WTC11 (cell line): Measurements from ENCODE around the gene LMO1. TPM values are rescaled to one million over a fixed set of nuclear protein-coding genes. Genes with fewer than 3 reads are reported as not detected.

ENCODE experiments used
- ATAC-seq: fragments of 200-7000 bp; cut with Tn5 transposase; 2 replicates; pipeline ENCODE4 v1.10.0; 2021; ENCODE audit warnings: mild to moderate bottlenecking, moderate library complexity
- CTCF ChIA-PET: fragments of 300-600 bp; sonication (Branson Sonifier 250); formaldehyde crosslinking; loops from one replicate; lab custom pipeline; 2021; ENCODE audit warnings: antibody characterized with exemption; lab: Charles Lee
- POLR2A ChIA-PET: fragments of 350-600 bp; sonication (Branson Sonifier 250); formaldehyde crosslinking; loops from one replicate; lab custom pipeline; 2021; ENCODE audit warnings: antibody characterized with exemption; lab: Charles Lee
- DNase-seq: peaks from one replicate; pipeline ENCODE4 v3.0.0; 2021; ENCODE audit warnings: low spot score
- H3K27ac Mint-ChIP-seq: 2 replicates; pipeline ENCODE4 v1.8.0; 2021; ENCODE audit warnings: mixed read lengths
- H3K27me3 Mint-ChIP-seq: 2 replicates; pipeline ENCODE4 v1.8.0; 2021; ENCODE audit warnings: low read depth, mild to moderate bottlenecking, moderate library complexity, mixed read lengths
- H3K36me3 Mint-ChIP-seq: 2 replicates; pipeline ENCODE4 v1.8.0; 2021; ENCODE audit warnings: mixed read lengths
- H3K4me1 Mint-ChIP-seq: 2 replicates; pipeline ENCODE4 v1.8.0; 2022; ENCODE audit warnings: mixed read lengths
- H3K4me3 Mint-ChIP-seq: 2 replicates; pipeline ENCODE4 v1.8.0; 2021; ENCODE audit warnings: mild to moderate bottlenecking, moderate library complexity, mixed read lengths
- H3K9me3 Mint-ChIP-seq: 2 replicates; pipeline ENCODE4 v1.8.0; 2021; ENCODE audit warnings: mixed read lengths
- CREM ChIP-seq: sonication (generic); formaldehyde crosslinking; IDR thresholded peaks from 2 replicates; pipeline ENCODE4 v1.8.1; 2022; ENCODE audit warnings: mild to moderate bottlenecking, missing genetic modification reagents, moderate library complexity
- FOXJ3 ChIP-seq: sonication (generic); formaldehyde crosslinking; IDR thresholded peaks from 2 replicates; pipeline ENCODE4 v1.9.0; 2021; ENCODE audit warnings: missing genetic modification reagents, mild to moderate bottlenecking, borderline replicate concordance
- FOXK1 ChIP-seq: sonication (generic); formaldehyde crosslinking; IDR thresholded peaks from 2 replicates; pipeline ENCODE4 v1.8.0; 2022; ENCODE audit warnings: mild to moderate bottlenecking, moderate library complexity, missing genetic modification reagents
- JAZF1 ChIP-seq: fragments of 250-450 bp; sonication (Bioruptor Pico); IDR thresholded peaks from 2 replicates; pipeline ENCODE4 v1.9.0; 2021; ENCODE audit warnings: moderate library complexity, mild to moderate bottlenecking, inconsistent platforms
- JUN ChIP-seq: sonication (generic); formaldehyde crosslinking; IDR thresholded peaks from 2 replicates; pipeline ENCODE4 v1.8.0; 2023; ENCODE audit warnings: mild to moderate bottlenecking, missing genetic modification reagents
- KAT7 ChIP-seq: sonication (generic); formaldehyde crosslinking; IDR thresholded peaks from 2 replicates; pipeline ENCODE4 v1.8.1; 2023; ENCODE audit warnings: missing genetic modification reagents, mild to moderate bottlenecking, borderline replicate concordance
- MYBL2 ChIP-seq: sonication (generic); formaldehyde crosslinking; IDR thresholded peaks from 2 replicates; pipeline ENCODE4 v1.8.1; 2023; ENCODE audit warnings: mild to moderate bottlenecking, moderate library complexity, missing genetic modification reagents
- NFE2L1 ChIP-seq: sonication (generic); formaldehyde crosslinking; IDR thresholded peaks from 2 replicates; pipeline ENCODE4 v1.8.1; 2023; ENCODE audit warnings: missing genetic modification reagents
- NR3C1 ChIP-seq: sonication (generic); formaldehyde crosslinking; conservative IDR thresholded peaks from 2 replicates; pipeline ENCODE4 v1.8.1; 2023; ENCODE audit warnings: low read depth, mild to moderate bottlenecking, missing genetic modification reagents
- TEAD4 ChIP-seq: sonication (generic); formaldehyde crosslinking; IDR thresholded peaks from 2 replicates; pipeline ENCODE4 v1.8.0; 2022; ENCODE audit warnings: mild to moderate bottlenecking, missing genetic modification reagents
- ZNF121 ChIP-seq: sonication (generic); formaldehyde crosslinking; IDR thresholded peaks from 2 replicates; pipeline ENCODE4 v1.8.0; 2023; ENCODE audit warnings: missing genetic modification reagents
- ZNF423 ChIP-seq: fragments of 250-450 bp; sonication (Bioruptor Pico); IDR thresholded peaks from 2 replicates; pipeline ENCODE4 v2.1.2; 2022; ENCODE audit warnings: mild to moderate bottlenecking, moderate library complexity
- total RNA-seq: library from RNA; stranded (reverse); gene quantifications from 3 replicates; pipeline ENCODE4 v1.2.3, GENCODE V29; 2021
- TF ChIP-seq, protein P1 (sequence below): sonication (generic); formaldehyde crosslinking; IDR thresholded peaks from 2 replicates; pipeline ENCODE4 v1.8.0; 2022; ENCODE audit warnings: mild to moderate bottlenecking, missing genetic modification reagents
- TF ChIP-seq, protein P2 (sequence below): sonication (generic); formaldehyde crosslinking; IDR thresholded peaks from 2 replicates; pipeline ENCODE4 v1.8.1; 2022; ENCODE audit warnings: missing genetic modification reagents, borderline replicate concordance
- TF ChIP-seq, protein P3 (sequence below): sonication (generic); formaldehyde crosslinking; conservative IDR thresholded peaks from 2 replicates; pipeline ENCODE4 v1.8.1; 2023; ENCODE audit warnings: mild to moderate bottlenecking, low read depth, missing genetic modification reagents, moderate library complexity
- TF ChIP-seq, protein P4 (sequence below): fragments of 250-450 bp; sonication (Bioruptor Pico); IDR thresholded peaks from 2 replicates; pipeline ENCODE4 v1.9.0; 2021; ENCODE audit warnings: mild to moderate bottlenecking, borderline replicate concordance
- TF ChIP-seq, protein P5 (sequence below): sonication (generic); formaldehyde crosslinking; IDR thresholded peaks from 2 replicates; pipeline ENCODE4 v1.8.1; 2023; ENCODE audit warnings: mild to moderate bottlenecking, missing genetic modification reagents, borderline replicate concordance
- TF ChIP-seq, protein P6 (sequence below): fragments of 250-450 bp; sonication (Bioruptor Pico); IDR thresholded peaks from 2 replicates; pipeline ENCODE4 v1.9.0; 2021; ENCODE audit warnings: moderate library complexity, mild to moderate bottlenecking, inconsistent platforms, borderline replicate concordance
- TF ChIP-seq, protein P7 (sequence below): fragments of 250-450 bp; sonication (Bioruptor Pico); IDR thresholded peaks from 2 replicates; pipeline ENCODE4 v1.8.0; 2021; ENCODE audit warnings: mild to moderate bottlenecking
- TF ChIP-seq, protein P8 (sequence below): sonication (generic); formaldehyde crosslinking; IDR thresholded peaks from 2 replicates; pipeline ENCODE4 v1.8.1; 2023; ENCODE audit warnings: mild to moderate bottlenecking, missing genetic modification reagents, moderate library complexity

LMO1 gene
- total RNA-seq, 1 experiment from 2014 or later: 0.44 TPM

DNA sequence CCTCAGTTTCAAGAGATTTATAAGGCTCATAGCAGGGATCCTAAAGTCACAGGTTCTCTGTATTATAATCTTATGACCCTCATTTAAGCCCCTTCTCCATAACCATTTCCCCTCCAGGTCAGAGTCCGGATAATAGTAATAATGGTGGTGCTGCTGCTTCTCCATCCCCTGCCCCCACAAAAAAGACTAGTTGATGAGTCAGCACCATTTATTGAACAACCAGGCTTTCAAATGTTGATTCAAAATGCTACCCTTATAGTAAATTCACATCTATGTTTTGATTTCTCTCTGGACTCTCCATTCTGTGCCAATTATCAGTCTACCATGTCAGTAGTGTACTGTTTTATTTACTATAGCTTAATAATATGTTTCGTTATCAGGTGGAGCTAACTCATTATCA, 77.2 kb downstream of the LMO1 start:
- peaks cover 18% of the 10 kb centered on the region for H3K9me3 Mint-ChIP-seq
- no peaks in the 10 kb centered on the region; the same call in 1 of the 2 replicates for H3K27me3 Mint-ChIP-seq
- no peak for TF ChIP-seq TEAD4 (CRISPR knock-in tag)
- TF ChIP-seq, protein P1, sequence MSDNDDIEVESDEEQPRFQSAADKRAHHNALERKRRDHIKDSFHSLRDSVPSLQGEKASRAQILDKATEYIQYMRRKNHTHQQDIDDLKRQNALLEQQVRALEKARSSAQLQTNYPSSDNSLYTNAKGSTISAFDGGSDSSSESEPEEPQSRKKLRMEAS (CRISPR knock-in tag): no peak
- no peak for TF ChIP-seq NFE2L1 (CRISPR knock-in tag)
- TF ChIP-seq MYBL2 (CRISPR knock-in tag): no peak
- TF ChIP-seq NR3C1 (CRISPR knock-in tag): no peak
- TF ChIP-seq, protein P2, sequence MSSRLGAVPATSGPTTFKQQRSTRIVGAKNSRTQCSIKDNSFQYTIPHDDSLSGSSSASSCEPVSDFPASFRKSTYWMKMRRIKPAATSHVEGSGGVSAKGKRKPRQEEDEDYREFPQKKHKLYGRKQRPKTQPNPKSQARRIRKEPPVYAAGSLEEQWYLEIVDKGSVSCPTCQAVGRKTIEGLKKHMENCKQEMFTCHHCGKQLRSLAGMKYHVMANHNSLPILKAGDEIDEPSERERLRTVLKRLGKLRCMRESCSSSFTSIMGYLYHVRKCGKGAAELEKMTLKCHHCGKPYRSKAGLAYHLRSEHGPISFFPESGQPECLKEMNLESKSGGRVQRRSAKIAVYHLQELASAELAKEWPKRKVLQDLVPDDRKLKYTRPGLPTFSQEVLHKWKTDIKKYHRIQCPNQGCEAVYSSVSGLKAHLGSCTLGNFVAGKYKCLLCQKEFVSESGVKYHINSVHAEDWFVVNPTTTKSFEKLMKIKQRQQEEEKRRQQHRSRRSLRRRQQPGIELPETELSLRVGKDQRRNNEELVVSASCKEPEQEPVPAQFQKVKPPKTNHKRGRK: no peak
- TF ChIP-seq, protein P3, sequence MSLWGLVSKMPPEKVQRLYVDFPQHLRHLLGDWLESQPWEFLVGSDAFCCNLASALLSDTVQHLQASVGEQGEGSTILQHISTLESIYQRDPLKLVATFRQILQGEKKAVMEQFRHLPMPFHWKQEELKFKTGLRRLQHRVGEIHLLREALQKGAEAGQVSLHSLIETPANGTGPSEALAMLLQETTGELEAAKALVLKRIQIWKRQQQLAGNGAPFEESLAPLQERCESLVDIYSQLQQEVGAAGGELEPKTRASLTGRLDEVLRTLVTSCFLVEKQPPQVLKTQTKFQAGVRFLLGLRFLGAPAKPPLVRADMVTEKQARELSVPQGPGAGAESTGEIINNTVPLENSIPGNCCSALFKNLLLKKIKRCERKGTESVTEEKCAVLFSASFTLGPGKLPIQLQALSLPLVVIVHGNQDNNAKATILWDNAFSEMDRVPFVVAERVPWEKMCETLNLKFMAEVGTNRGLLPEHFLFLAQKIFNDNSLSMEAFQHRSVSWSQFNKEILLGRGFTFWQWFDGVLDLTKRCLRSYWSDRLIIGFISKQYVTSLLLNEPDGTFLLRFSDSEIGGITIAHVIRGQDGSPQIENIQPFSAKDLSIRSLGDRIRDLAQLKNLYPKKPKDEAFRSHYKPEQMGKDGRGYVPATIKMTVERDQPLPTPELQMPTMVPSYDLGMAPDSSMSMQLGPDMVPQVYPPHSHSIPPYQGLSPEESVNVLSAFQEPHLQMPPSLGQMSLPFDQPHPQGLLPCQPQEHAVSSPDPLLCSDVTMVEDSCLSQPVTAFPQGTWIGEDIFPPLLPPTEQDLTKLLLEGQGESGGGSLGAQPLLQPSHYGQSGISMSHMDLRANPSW (CRISPR knock-in tag): no peak
- TF ChIP-seq ZNF423 (CRISPR knock-in tag): no peak
- TF ChIP-seq CREM: no peak
- no peak for TF ChIP-seq ZNF121 (CRISPR knock-in tag)
- TF ChIP-seq, protein P4, sequence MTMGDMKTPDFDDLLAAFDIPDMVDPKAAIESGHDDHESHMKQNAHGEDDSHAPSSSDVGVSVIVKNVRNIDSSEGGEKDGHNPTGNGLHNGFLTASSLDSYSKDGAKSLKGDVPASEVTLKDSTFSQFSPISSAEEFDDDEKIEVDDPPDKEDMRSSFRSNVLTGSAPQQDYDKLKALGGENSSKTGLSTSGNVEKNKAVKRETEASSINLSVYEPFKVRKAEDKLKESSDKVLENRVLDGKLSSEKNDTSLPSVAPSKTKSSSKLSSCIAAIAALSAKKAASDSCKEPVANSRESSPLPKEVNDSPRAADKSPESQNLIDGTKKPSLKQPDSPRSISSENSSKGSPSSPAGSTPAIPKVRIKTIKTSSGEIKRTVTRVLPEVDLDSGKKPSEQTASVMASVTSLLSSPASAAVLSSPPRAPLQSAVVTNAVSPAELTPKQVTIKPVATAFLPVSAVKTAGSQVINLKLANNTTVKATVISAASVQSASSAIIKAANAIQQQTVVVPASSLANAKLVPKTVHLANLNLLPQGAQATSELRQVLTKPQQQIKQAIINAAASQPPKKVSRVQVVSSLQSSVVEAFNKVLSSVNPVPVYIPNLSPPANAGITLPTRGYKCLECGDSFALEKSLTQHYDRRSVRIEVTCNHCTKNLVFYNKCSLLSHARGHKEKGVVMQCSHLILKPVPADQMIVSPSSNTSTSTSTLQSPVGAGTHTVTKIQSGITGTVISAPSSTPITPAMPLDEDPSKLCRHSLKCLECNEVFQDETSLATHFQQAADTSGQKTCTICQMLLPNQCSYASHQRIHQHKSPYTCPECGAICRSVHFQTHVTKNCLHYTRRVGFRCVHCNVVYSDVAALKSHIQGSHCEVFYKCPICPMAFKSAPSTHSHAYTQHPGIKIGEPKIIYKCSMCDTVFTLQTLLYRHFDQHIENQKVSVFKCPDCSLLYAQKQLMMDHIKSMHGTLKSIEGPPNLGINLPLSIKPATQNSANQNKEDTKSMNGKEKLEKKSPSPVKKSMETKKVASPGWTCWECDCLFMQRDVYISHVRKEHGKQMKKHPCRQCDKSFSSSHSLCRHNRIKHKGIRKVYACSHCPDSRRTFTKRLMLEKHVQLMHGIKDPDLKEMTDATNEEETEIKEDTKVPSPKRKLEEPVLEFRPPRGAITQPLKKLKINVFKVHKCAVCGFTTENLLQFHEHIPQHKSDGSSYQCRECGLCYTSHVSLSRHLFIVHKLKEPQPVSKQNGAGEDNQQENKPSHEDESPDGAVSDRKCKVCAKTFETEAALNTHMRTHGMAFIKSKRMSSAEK (CRISPR knock-in tag): no peak
- CTCF ChIA-PET: interaction anchor here (1.0 kb wide), 1 partner anchor 76 kb away, joined by 3 read pairs; no protein-coding TSS in a partner anchor
- POLR2A ChIA-PET: no interaction called here
- DNase-seq: no peak
- H3K27ac Mint-ChIP-seq: no peak overlapping the region
- peaks cover 2% of the 10 kb centered on the region; the same call in 1 of the 2 replicates for H3K36me3 Mint-ChIP-seq
- H3K4me3 Mint-ChIP-seq: no peak overlapping the region
- no peaks in the 10 kb centered on the region for H3K4me1 Mint-ChIP-seq
- no peak for ATAC-seq

DNA sequence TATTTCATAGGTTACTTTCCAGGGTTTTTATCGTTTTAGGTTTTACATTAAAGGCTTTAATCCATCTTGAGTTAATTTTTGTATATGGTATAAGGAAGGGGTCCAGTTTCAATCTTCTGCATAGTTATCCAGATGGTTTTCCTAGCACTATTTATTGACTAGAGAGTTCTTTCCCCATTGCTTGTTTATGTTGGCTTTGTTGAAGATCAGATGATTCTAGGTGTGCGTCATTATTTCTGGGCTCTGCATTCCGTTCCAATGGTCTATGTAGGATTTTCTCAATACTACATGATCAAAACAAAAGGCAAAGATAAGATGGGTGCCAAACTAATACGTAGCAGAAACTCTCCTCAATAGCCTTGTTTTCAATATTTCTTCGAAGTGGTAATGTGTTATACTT, 80.6 kb downstream of the LMO1 start:
- no peak for ATAC-seq
- H3K4me1 Mint-ChIP-seq: no peaks in the 10 kb centered on the region
- H3K36me3 Mint-ChIP-seq: peaks cover 2% of the 10 kb centered on the region; the same call in 1 of the 2 replicates
- no peak overlapping the region for H3K27ac Mint-ChIP-seq
- peaks cover 5% of the 10 kb centered on the region for H3K27me3 Mint-ChIP-seq
- no peak for DNase-seq
- CTCF ChIA-PET: interaction anchor here (1.1 kb wide), 1 partner anchor 84 kb away, joined by 4 read pairs; no protein-coding TSS in a partner anchor
- H3K4me3 Mint-ChIP-seq: no peak overlapping the region
- POLR2A ChIA-PET: no interaction called here
- peaks cover 18% of the 10 kb centered on the region for H3K9me3 Mint-ChIP-seq
- TF ChIP-seq, protein P5, sequence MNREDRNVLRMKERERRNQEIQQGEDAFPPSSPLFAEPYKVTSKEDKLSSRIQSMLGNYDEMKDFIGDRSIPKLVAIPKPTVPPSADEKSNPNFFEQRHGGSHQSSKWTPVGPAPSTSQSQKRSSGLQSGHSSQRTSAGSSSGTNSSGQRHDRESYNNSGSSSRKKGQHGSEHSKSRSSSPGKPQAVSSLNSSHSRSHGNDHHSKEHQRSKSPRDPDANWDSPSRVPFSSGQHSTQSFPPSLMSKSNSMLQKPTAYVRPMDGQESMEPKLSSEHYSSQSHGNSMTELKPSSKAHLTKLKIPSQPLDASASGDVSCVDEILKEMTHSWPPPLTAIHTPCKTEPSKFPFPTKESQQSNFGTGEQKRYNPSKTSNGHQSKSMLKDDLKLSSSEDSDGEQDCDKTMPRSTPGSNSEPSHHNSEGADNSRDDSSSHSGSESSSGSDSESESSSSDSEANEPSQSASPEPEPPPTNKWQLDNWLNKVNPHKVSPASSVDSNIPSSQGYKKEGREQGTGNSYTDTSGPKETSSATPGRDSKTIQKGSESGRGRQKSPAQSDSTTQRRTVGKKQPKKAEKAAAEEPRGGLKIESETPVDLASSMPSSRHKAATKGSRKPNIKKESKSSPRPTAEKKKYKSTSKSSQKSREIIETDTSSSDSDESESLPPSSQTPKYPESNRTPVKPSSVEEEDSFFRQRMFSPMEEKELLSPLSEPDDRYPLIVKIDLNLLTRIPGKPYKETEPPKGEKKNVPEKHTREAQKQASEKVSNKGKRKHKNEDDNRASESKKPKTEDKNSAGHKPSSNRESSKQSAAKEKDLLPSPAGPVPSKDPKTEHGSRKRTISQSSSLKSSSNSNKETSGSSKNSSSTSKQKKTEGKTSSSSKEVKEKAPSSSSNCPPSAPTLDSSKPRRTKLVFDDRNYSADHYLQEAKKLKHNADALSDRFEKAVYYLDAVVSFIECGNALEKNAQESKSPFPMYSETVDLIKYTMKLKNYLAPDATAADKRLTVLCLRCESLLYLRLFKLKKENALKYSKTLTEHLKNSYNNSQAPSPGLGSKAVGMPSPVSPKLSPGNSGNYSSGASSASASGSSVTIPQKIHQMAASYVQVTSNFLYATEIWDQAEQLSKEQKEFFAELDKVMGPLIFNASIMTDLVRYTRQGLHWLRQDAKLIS (CRISPR knock-in tag): no peak
- TF ChIP-seq, protein P6, sequence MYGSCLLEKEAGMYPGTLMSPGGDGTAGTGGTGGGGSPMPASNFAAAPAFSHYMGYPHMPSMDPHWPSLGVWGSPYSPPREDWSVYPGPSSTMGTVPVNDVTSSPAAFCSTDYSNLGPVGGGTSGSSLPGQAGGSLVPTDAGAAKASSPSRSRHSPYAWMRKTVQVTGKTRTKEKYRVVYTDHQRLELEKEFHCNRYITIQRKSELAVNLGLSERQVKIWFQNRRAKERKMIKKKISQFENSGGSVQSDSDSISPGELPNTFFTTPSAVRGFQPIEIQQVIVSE (CRISPR knock-in tag): no peak
- TF ChIP-seq FOXJ3: no peak
- TF ChIP-seq KAT7 (CRISPR knock-in tag): no peak
- TF ChIP-seq, protein P7, sequence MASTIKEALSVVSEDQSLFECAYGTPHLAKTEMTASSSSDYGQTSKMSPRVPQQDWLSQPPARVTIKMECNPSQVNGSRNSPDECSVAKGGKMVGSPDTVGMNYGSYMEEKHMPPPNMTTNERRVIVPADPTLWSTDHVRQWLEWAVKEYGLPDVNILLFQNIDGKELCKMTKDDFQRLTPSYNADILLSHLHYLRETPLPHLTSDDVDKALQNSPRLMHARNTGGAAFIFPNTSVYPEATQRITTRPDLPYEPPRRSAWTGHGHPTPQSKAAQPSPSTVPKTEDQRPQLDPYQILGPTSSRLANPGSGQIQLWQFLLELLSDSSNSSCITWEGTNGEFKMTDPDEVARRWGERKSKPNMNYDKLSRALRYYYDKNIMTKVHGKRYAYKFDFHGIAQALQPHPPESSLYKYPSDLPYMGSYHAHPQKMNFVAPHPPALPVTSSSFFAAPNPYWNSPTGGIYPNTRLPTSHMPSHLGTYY: no peak
- no peak for TF ChIP-seq JUN (CRISPR knock-in tag)
- TF ChIP-seq, protein P8, sequence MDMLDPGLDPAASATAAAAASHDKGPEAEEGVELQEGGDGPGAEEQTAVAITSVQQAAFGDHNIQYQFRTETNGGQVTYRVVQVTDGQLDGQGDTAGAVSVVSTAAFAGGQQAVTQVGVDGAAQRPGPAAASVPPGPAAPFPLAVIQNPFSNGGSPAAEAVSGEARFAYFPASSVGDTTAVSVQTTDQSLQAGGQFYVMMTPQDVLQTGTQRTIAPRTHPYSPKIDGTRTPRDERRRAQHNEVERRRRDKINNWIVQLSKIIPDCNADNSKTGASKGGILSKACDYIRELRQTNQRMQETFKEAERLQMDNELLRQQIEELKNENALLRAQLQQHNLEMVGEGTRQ (CRISPR knock-in tag): no peak
- no peak for TF ChIP-seq JAZF1 (CRISPR knock-in tag)
- no peak for TF ChIP-seq FOXK1 (CRISPR knock-in tag)
